GM10847 (cell line): ENCODE measurements around the gene DNASE1L2.

ENCODE experiments used
- POLR2A ChIP-seq: IDR thresholded peaks from 2 replicates; pipeline ENCODE4 v1.6.1; 2011; ENCODE audit not compliant: insufficient read length; ENCODE audit errors: extremely low read depth

The DNASE1L2 gene

GRCh38 chr16:2229632-2230250 lies 6.5 kb upstream of the DNASE1L2 start:
- TF ChIP-seq POLR2A = no peak

DNA sequence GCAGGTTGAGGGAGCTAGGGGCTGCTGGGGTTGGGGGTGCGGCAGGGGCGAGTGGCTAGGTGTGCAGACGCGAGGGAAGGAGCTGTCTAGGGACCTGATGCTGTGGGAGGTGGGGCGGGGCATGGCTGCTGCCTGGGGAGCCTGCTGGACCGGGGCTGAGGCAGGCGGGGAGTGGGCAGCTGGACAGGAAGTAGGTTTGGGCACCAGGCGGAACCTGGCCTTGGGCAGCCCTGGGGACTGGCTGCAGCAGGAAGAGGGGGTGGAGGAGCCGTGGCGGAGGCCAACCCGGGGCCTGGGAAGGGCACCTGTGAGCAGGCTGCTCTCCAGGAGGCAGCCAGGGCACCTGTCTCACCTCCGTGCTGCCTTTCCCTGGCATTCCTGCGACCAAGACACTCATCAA lies 5.9 kb upstream of the DNASE1L2 start:
- no peak for TF ChIP-seq POLR2A

DNA sequence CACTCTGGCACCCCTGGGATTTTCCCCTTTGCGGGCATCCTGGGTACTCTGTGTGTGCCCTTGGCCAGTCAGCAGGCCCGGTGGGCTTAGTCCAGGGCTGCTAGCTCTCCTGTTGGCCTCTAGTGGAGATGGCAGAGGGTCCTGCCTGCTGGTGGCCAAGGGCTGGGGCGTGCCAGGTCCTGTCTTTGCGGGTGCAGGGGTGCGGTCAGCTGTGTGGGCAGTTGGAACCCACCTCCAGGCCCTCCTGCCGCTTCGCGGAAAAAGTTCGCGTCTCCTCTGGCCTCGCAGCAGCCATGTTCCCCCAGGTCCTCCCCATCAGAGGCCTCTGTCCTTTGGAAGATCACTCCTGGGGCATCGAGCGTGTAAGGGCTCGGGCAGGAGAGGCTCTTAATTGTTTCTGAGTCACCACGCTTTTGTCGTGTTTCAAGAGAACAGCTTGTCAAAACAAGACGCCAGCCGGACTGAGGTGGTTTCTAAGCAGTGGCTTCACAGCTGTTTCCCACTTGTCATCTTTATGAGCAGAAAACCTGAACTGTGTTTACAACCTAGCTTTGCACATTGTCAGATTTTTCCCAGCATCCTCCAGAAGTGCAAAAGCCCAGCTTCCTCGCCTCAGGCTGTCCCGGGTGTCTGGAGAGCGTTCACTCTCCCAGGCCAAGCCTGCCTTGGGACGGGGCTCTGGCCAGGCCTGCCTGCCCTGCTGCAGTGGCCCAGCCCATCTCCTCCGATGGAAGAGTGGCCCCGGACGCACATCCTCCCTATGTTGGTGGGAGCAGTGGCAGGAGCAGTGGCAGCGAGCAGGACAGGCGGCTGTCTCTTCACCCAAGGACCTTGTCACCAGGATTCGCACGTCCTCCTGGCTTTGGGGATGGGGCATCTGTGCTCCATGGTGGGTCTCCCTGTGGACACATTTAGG lies 5.0 kb upstream of the DNASE1L2 start:
- TF ChIP-seq POLR2A = no peak

GRCh38 chr16:2232094-2232990 lies 3.9 kb upstream of the DNASE1L2 start:
- no peak for TF ChIP-seq POLR2A

DNA sequence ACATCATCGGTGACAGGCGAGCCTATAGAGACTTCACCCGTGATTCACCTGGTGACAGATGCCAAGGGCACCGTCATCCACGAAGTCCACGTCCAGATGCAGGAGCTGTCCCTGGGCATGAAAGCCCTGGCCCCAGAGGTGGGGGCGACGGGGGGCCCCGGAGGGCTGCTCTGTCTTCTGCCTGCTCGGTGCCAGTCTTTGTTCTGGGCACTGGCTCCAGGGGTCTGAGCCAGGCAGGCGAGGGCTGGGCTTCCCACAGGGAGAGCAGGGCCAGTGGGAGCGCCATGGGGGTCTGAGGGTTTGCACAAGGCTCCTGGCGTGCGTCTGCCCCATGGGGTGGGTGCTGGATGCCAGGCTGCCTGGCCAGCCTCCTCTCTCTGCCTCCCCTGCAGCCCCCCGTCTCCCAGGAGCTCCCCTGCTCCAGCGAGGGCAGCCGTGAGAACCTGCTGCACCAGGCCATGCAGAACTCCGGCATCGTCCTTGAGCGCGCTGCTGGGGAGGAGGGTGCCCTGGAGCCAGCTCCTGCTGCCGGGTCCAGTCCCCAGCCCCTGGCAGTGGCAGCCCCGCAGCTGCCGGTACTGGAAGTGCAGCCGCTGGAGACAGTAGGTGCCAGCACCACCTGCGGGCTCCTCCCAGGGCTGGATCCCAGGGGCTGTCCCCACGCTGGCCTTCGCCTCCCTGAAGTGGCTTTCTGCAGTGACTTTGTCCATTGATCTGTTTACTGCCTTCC lies 3.0 kb upstream of the DNASE1L2 start:
- TF ChIP-seq POLR2A = no peak

DNA sequence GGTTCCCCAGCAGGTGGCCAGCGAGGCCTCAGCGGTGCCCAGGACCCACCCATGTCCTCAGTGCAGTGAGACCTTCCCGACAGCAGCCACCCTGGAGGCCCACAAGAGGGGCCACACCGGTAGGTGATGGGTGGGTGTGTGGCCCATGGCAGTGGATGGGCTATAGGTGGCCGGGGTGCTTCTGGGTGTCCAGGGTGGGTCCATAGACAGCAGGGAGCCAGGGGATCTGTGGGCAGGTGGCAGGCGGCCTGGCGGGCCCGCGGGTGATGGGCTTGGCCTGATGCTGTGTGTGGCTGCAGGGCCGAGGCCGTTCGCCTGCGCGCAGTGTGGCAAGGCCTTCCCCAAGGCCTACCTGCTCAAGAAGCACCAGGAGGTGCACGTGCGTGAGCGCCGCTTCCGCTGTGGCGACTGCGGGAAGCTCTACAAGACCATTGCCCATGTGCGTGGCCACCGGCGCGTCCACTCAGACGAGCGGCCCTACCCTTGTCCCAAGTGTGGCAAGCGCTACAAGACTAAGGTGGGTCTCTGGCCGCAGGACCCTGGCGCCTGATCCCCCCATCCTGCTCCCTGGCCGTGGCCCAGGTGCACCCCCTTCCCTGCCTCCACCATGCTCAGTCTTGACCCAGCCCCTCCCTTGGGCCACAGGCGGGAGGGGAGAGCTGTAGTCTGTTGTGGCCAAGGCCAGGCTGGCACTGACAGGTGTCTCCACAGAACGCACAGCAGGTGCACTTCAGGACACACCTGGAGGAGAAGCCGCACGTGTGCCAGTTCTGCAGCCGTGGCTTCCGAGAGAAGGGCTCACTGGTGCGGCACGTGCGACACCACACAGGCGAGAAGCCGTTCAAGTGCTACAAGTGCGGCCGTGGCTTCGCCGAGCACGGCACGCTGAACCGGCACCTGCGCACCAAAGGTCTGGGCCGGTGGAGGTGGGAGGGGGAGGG lies 2.1 kb upstream of the DNASE1L2 start:
- no peak for TF ChIP-seq POLR2A

DNA sequence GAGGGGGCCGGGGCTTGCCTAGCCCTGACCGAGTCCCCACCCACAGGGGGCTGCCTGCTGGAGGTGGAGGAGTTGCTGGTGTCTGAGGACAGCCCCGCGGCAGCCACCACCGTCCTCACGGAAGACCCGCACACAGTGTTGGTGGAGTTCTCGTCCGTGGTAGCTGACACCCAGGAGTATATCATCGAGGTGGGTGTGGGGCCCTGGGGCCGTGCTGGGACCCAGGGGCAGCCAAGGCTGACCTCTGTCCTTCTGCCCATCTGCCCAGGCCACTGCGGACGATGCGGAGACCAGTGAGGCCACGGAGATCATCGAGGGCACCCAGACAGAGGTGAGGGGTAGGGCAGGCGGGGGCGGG lies 1.5 kb upstream of the DNASE1L2 start:
- TF ChIP-seq POLR2A = no peak

GRCh38 chr16:2235234-2235651 lies 1.0 kb upstream of the DNASE1L2 start:
- no peak for TF ChIP-seq POLR2A

DNA sequence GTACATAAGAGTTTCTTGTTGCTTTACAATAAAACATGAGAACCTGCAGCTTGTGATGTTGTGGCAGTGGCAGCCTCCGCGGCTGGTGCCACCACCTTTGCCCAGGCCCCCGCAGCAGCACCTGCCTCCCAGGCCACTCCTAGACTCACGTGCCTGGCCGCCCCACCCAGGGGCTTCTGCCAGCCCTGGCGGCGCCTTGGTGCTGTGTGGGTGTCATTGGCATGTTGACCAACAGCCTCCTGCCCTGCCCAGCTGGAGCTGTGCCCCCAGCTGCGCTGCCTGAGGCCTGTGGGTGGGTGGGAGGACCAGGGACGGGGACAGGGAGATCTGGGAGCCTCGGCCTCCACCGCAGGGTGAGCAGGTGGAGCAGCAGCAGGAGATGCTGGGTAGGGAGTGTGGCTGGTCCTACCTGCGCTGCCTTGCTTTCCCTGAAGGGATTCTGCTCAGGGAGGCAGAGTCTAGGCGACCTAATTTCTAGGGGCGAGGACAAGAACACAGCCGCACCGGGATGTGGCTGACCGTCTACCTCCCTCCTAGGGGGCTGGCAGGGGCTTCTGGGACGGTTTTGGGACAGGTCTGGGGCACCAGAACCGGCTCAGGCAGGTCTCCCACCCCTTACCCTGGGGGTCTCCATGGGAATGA lies 428 bp upstream of the DNASE1L2 start:
- TF ChIP-seq POLR2A = no peak

DNA sequence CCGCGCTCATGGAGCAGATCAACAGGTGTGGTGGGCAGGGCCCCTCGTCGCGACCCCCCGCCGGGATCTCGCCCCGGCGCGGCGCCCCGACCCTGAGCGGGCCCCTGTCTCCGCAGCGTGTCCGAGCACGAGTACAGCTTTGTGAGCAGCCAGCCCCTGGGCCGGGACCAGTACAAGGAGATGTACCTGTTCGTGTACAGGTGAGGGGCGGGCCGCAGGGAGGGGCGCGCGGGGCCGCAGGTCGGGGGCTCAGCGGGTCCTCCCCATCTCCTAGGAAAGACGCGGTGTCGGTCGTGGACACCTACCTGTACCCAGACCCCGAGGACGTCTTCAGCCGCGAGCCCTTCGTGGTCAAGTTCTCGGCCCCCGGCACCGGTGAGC lies 848 bp downstream of the DNASE1L2 start:
- no peak for TF ChIP-seq POLR2A

GRCh38 chr16:2237493-2238149 lies 1.4 kb downstream of the DNASE1L2 start:
- no peak for TF ChIP-seq POLR2A

GRCh38 chr16:2238150-2238837 lies 2.0 kb downstream of the DNASE1L2 start:
- TF ChIP-seq POLR2A = no peak
